Fibroblast of peridontal ligament (primary cell): ENCODE measurements around the gene EFTUD2.
"Not testable (repeated sequence)": the region's sequence is repeated elsewhere in the genome, so short reads cannot be mapped to it uniquely, and the experiment has no call there.

Source experiments
- DNase-seq: peaks from one replicate; pipeline ENCODE4 v3.0.0-alpha.2; 2010; ENCODE audit errors: extremely low read depth

The EFTUD2 gene

DNA sequence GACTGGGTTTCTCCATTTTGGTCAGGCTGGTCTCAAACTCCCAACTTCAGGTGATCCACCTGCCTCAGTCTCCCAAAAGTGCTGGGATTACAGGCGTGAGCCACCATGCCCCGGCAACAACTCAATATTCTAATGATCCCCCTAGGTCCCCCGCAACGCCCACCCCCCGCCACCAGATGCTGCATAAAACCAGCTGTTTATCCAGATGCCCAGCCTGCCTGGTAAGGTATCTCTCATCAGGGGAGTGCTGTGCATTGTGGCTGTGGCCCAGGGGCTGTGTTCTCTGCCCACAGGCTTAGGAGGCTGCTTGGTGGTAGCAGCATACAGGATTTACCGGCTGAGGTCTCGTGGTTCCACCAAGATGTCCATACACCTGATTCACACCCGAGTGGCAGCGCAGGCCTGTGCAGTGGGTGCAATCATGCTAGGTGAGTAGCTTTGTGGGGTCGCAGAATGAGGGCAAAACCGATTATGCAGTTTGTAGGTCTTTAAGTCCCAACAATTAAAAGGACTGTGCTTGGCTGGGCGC, 50.2 kb downstream of the EFTUD2 start:
- no peak for DNase-seq

DNA sequence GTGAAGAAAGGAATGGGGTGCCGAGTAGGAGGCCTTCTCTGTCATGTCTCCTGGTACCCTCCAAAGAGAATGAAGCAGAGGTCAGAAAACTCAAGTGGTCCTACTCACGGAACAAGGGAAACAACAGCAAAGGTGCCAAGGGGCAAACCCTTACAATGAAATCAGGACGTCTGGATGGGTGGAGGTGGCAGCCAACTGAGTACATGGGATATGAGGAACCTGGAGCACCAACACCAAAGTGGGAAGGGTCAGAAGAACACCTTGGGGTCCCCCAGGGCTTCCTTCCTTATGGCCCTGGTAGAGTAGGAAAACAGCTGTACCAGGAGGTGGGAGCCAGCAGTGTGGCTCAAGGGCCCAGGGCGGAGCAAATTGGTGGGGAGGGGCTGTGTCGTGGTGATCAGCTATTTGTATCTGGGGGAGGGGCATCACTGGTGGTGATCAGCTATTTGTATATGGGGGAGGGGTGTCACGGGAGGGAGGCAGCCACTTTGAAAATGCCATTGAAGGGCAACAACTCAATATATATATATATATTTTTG, 50.9 kb downstream of the EFTUD2 start:
- DNase-seq, result no peak

- no peak for DNase-seq
These were observed 51.7 kb downstream of the EFTUD2 start, which contains the start of gene HIGD1B for GRCh38 chr17:44847586-44847985. Gene HIGD1B, plus strand, starts transcription at chr17:44847883. Its CDS starts 270 bp downstream, at chr17:44848153.

DNA sequence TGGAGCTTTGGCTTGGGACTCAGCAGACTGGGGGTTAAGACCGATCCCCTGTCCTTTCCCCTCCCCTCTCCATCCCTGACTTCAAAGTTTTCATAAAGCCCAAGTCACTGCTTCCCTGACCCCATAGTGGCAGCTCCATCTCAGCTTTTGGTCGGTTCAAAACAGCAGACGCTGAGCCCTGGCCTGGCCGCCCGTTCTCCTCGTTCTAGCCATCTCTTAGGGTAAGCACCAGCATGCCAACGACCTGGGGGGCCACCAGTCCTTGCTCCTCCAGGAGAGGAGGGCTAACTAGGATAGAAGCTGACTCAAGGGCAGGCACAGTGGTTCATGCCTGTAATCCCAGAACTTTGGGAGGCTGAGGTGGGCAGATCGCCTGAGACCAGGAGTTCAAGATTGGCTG, 53.0 kb downstream of the EFTUD2 start:
- no peak for DNase-seq

- peak; percentile 56 for DNase-seq
These were observed 54.8 kb downstream of the EFTUD2 start for GRCh38 chr17:44844390-44844830.

DNA sequence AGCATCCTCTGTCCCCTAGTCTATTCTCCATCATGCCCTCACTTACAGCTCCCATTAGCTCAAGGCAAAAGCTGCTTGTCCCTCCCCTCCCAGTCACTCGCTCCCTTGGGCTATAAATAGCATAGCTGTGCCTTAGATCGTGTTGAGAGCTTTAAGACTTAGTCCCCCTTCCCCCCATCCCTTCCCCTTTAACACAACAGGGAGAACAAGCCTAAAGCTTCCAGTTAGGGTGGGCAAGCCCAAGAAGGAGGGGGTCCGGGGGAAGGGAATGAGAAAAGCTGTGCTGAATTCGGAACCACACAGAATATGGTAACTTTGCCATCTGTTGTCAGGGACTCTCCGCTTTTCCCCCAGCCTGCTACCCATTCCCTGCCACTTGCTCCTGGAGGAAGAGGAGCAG, 56.5 kb downstream of the EFTUD2 start:
- DNase-seq, result no peak

GRCh38 chr17:44840936-44841335, 58.3 kb downstream of the EFTUD2 start:
- DNase-seq, result no peak

DNA sequence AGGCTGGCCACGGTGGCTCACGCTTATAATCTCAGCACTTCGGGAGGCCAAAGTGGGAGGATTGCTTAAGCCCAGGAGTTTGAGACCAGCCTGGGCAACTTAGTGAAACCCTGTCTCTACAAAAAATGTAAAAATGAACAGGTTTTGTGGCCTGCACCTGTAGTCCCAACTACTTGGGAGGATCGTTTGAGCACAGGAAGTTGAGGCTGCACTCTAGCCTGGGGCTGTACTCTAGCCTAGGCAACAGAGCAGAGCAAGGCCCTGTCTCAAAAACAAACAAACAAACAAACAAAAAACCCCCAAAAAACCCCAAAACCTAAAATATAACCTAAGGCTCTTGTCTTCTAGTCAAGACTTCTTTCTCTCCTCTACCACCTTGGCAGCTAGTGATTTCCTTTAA, 59.0 kb downstream of the EFTUD2 start:
- DNase-seq, result no peak

DNA sequence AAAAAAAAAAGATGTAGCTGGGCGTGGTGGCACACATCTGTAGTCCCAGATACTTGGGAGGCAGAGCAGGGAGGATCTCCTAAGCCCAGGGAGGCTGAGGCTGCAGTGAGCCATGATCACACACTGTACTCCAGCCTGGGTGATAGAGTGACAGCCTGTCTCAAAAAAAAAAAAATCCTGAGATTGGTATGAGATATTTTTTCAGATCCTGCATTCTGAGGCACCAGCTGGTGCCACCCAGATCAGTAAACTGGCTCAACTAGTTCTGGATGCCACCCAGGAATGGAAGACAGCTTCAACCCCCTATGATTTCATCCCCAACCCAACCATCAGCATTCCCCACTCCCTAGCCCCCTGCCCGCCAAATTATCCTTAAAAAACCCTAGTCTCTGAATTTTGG, 62.0 kb downstream of the EFTUD2 start:
- DNase-seq, result no peak

- no peak for DNase-seq
These were observed 66.4 kb downstream of the EFTUD2 start for GRCh38 chr17:44832805-44833204.

DNA sequence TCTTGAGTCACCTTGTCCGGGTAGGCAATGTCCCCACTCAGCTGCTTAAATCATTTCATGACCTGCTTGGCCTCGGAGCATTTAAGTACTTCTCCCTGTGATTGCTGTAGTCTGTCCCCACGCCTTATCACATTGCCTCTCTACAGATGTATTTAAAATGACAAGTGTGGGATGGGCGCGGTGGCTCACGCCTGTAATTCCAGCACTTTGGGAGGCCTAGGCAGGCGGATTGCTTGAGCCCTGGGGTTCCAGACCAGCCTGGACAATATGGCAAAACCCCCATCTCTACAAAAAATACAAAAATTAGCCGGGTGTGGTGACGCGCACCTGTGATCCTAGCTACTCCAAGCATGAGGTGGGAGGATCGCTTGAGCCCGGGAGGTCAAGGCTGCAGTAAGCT, 67.9 kb downstream of the EFTUD2 start:
- no peak for DNase-seq

- DNase-seq, result peak; percentile 35
These were observed 68.6 kb downstream of the EFTUD2 start for GRCh38 chr17:44830359-44831288.

- DNase-seq, result peak; percentile 18
These were observed 69.5 kb downstream of the EFTUD2 start, which contains the start of gene GJC1 for GRCh38 chr17:44829523-44830358. Gene GJC1, minus strand, starts transcription at chr17:44830287. Its CDS starts 24,470 bp downstream, at chr17:44805817.

DNA sequence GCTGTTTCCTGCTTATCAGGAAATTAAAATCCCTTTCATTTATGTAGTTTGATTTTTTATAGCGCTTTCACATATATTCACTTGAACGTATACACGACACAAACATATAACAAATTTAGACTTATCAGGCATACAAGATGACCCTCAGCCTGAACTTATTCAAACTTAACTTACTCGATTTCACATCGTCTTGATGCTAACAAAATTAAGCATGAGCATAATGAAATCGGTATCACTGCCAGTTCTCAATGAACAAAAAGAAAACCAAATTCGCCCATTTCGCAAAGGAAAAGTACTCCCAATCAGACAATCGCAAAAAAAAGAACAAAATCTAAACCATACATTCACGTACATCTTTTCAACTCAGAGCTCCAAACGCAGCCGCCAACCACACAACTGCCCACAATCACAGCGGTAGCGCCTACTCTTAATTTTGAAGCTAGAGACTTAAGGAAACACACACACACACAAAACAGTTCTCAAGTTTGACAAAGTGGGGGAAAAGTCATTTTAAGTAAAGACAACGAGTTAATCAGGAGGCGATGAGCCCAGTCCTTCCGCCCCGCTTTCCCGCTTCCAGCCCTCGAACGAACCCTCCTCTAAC, 70.2 kb downstream of the EFTUD2 start:
- peak; percentile 48 for DNase-seq

GRCh38 chr17:44827863-44828262, 71.4 kb downstream of the EFTUD2 start:
- peak; percentile 57 for DNase-seq

GRCh38 chr17:44826123-44826790, 73.0 kb downstream of the EFTUD2 start:
- DNase-seq, result peak; percentile 58

DNA sequence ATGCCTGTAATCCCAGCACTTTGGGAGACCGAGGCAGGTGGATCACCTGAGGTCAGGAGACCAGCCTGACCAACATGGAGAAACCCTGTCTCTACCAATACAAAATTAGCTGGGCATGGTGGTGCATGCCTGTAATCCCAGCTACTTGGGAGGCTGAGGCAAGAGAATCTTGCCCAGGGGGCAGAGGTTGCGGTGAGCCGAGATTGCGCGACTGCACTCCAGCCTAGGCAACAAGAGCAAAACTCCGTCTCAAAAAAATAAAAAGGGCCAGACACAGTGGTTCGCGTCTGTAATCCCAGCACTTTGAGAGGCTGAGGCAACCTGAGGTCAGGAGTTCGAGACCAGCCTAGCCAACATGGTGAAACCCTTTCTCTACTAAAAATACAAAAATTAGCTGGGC, 74.0 kb downstream of the EFTUD2 start:
- not testable (repeated sequence) for DNase-seq

DNA sequence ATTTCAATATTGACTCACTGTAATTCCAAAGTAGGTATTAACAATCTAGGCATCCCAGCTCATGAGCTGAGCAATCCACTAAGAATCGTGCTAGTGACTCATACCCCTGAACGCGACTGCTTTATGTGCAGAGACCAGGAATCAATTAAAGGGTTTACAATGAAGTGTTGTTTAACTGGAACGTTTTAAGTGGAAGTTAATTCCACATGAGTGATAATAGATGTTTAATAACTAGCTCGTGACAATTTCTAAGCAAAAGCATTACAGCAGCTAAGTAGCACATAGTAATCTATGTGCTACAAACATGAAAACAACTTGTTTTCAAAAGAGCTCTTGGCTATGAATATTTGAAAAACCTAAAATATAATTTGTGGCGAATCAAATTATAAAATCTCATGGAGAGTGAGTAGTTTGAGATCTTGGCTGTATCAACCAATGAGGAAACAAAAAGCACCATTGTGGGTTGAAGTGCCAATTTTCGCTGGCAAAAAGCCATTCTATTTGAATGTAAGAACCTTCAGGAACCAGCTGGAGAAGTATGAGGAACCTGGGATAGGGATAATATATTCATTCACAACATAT, 78.5 kb downstream of the EFTUD2 start:
- DNase-seq, result peak; percentile 92

DNA sequence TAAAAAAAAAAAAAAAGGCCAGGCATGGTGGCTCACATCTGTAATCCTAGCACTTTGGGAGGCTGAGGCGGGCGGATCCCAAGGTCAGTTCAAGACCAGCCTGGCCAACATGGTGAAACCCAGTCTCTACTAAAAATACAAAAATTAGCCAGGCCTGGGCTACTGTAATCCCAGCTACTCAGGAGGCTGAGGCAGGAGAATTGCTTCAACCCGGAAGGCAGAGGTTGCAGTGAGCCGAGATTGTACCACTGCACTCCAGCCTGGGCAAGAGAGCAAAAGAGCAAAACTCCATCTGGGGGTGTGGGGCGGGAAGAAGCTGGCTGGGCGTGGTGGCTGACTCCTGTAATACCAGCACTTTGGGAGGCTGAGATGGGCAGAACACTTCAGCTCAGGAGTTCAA, 80.7 kb downstream of the EFTUD2 start:
- not testable (repeated sequence) for DNase-seq

DNA sequence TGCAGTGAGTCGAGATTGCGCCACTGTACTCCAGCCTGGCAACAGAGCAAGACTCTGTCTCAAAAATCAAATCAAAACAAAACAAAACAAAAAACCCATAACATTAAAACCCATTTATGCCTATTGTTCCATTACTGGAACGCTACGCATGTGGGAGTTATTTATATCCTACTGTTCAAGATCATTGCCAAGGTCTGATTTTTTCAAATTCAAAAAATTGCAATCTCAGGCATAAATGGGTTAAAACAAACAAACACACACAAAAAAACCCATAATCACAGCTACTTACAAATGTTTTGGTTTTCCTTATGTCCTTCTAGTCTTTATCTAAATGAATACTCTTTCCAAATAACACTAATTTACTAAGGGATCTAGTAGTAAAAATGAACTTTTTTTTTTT, 87.0 kb downstream of the EFTUD2 start:
- DNase-seq, result peak; percentile 26
